ENCODE measurements around the gene ZNF780A.

Gene ZNF780A

GRCh38 chr19:40090241-40091204 is at the start of gene ZNF780A:
ZNF780A (minus strand) TSS chr19:40090943; CDS start chr19:40084753, 6,190 bp downstream.
- TF ChIP-seq EP300 (IDR thresholded peaks at IDR 0.05; ENCODE audit: borderline replicate concordance) = no peak
- no peak for TF ChIP-seq EGR1 (IDR thresholded peaks at IDR 0.05)
- TF ChIP-seq TCF12 (IDR thresholded peaks at IDR 0.05; ENCODE audit: low read depth) = peak; percentile 36; the same call in 1 of the 2 replicates
- no peak for TF ChIP-seq YY1 (IDR thresholded peaks at IDR 0.05; ENCODE audit: low read depth)
- no peak for TF ChIP-seq REST (IDR thresholded peaks at IDR 0.05; ENCODE audit: low read depth)
- no peak for TF ChIP-seq NFIC (IDR thresholded peaks at IDR 0.05)
- TF ChIP-seq CREB1 (IDR thresholded peaks at IDR 0.05; ENCODE audit: low read depth) = 0 out of 2 replicates have a peak, but pooled peaks have one; percentile 39
- no peak for TF ChIP-seq USF1 (IDR thresholded peaks at IDR 0.05)
- no peak for TF ChIP-seq FOXM1 (IDR thresholded peaks at IDR 0.05; ENCODE audit: borderline replicate concordance, low read depth)
- TF ChIP-seq ZBTB7A (IDR thresholded peaks at IDR 0.05; ENCODE audit: low read depth) = peak; percentile 39; the same call in 1 of the 2 replicates
- TF ChIP-seq TEAD4 (IDR thresholded peaks at IDR 0.05) = no peak
- peak; percentile 72; the same call in 1 of the 2 replicates for TF ChIP-seq TAF1 (IDR thresholded peaks at IDR 0.05; ENCODE audit: low read depth)
- peak; percentile 55 for TF ChIP-seq MAX (IDR thresholded peaks at IDR 0.05)

GRCh38 chr19:40139533-40140287 is 49.0 kb upstream of the ZNF780A start:
- TF ChIP-seq MAX (IDR thresholded peaks at IDR 0.05) (no peak), EP300 (IDR thresholded peaks at IDR 0.05; ENCODE audit: borderline replicate concordance) (no peak), TCF12 (IDR thresholded peaks at IDR 0.05; ENCODE audit: low read depth) (no peak), RAD21 (IDR thresholded peaks at IDR 0.05; ENCODE audit: low read depth) (peak; percentile 94), TAF1 (IDR thresholded peaks at IDR 0.05; ENCODE audit: low read depth) (no peak)

- TF ChIP-seq ZBTB7A (IDR thresholded peaks at IDR 0.05; ENCODE audit: low read depth) (no peak), NFIC (IDR thresholded peaks at IDR 0.05) (no peak), EGR1 (IDR thresholded peaks at IDR 0.05) (no peak), FOXM1 (IDR thresholded peaks at IDR 0.05; ENCODE audit: borderline replicate concordance, low read depth) (no peak), CREB1 (IDR thresholded peaks at IDR 0.05; ENCODE audit: low read depth) (no peak)
Observed at GRCh38 chr19:40136818-40137217, 46.1 kb upstream of the ZNF780A start.

- no peak for TF ChIP-seq NFIC (IDR thresholded peaks at IDR 0.05)
- no peak for TF ChIP-seq TAF1 (IDR thresholded peaks at IDR 0.05; ENCODE audit: low read depth)
- no peak for TF ChIP-seq EGR1 (IDR thresholded peaks at IDR 0.05)
- no peak for TF ChIP-seq TCF12 (IDR thresholded peaks at IDR 0.05; ENCODE audit: low read depth)
- no peak for TF ChIP-seq YY1 (IDR thresholded peaks at IDR 0.05; ENCODE audit: low read depth)
- no peak for TF ChIP-seq CREB1 (IDR thresholded peaks at IDR 0.05; ENCODE audit: low read depth)
- no peak for TF ChIP-seq MAX (IDR thresholded peaks at IDR 0.05)
- no peak for TF ChIP-seq EP300 (IDR thresholded peaks at IDR 0.05; ENCODE audit: borderline replicate concordance)
- no peak for TF ChIP-seq ZBTB7A (IDR thresholded peaks at IDR 0.05; ENCODE audit: low read depth)
Observed at GRCh38 chr19:40134866-40135265, 44.1 kb upstream of the ZNF780A start.

GRCh38 chr19:40133491-40133890 is 42.7 kb upstream of the ZNF780A start:
- TF ChIP-seq TCF12 (IDR thresholded peaks at IDR 0.05; ENCODE audit: low read depth) (no peak), FOXM1 (IDR thresholded peaks at IDR 0.05; ENCODE audit: borderline replicate concordance, low read depth) (no peak), USF1 (IDR thresholded peaks at IDR 0.05) (no peak), YY1 (IDR thresholded peaks at IDR 0.05; ENCODE audit: low read depth) (no peak), EP300 (IDR thresholded peaks at IDR 0.05; ENCODE audit: borderline replicate concordance) (no peak), CEBPB (IDR thresholded peaks at IDR 0.05) (no peak), ZBTB7A (IDR thresholded peaks at IDR 0.05; ENCODE audit: low read depth) (no peak), REST (IDR thresholded peaks at IDR 0.05; ENCODE audit: low read depth) (no peak), RAD21 (IDR thresholded peaks at IDR 0.05; ENCODE audit: low read depth) (no peak), TEAD4 (IDR thresholded peaks at IDR 0.05) (no peak), TAF1 (IDR thresholded peaks at IDR 0.05; ENCODE audit: low read depth) (no peak)
